RWPE2 (cell line): Measurements from ENCODE around the gene LEMD3.

Experiments
- ATAC-seq: fragments of 200-7000 bp; cut with Tn5 transposase; 3 replicates; pipeline ENCODE4 v1.9.1; 2021; ENCODE audit warnings: low read depth
- DNase-seq: peaks from one replicate; pipeline ENCODE4 v3.0.0-alpha.2; 2020; ENCODE audit warnings: low spot score
- H3K27ac ChIP-seq: fragments of 450-650 bp; 2 replicates; pipeline ENCODE4 v1.5.1; 2017; ENCODE audit warnings: mild to moderate bottlenecking; ENCODE audit not compliant: poor library complexity, severe bottlenecking
- H3K27me3 ChIP-seq: fragments of 250-450 bp; sonication (Bioruptor Pico); 2 replicates; pipeline ENCODE4 v1.5.1; 2021; ENCODE audit warnings: mild to moderate bottlenecking, moderate library complexity; ENCODE audit not compliant: insufficient read depth, poor library complexity, severe bottlenecking
- H3K36me3 ChIP-seq: fragments of 250-450 bp; sonication (Bioruptor Pico); 2 replicates; pipeline ENCODE4 v1.5.1; 2020; ENCODE audit warnings: low read depth, mild to moderate bottlenecking, moderate library complexity
- H3K4me1 ChIP-seq: fragments of 250-450 bp; sonication (Bioruptor Pico); 2 replicates; pipeline ENCODE4 v1.5.1; 2021; ENCODE audit warnings: mild to moderate bottlenecking, moderate library complexity; ENCODE audit not compliant: insufficient read depth, poor library complexity, severe bottlenecking
- H3K4me3 ChIP-seq: fragments of 250-450 bp; sonication (Bioruptor Pico); 2 replicates; pipeline ENCODE4 v1.5.1; 2021; ENCODE audit warnings: mild to moderate bottlenecking, moderate library complexity; ENCODE audit not compliant: severe bottlenecking
- H3K9me3 ChIP-seq: fragments of 250-450 bp; sonication (Bioruptor Pico); 2 replicates; pipeline ENCODE4 v1.5.1; 2021; ENCODE audit warnings: mild to moderate bottlenecking, moderate library complexity; ENCODE audit not compliant: severe bottlenecking
- TF ChIP-seq, protein P1 (sequence below): fragments of 450-650 bp; IDR thresholded peaks from one replicate; pipeline ENCODE4 v1.5.1; 2017; ENCODE audit warnings: mild to moderate bottlenecking, moderate library complexity; ENCODE audit not compliant: poor library complexity, severe bottlenecking

LEMD3 gene

DNA sequence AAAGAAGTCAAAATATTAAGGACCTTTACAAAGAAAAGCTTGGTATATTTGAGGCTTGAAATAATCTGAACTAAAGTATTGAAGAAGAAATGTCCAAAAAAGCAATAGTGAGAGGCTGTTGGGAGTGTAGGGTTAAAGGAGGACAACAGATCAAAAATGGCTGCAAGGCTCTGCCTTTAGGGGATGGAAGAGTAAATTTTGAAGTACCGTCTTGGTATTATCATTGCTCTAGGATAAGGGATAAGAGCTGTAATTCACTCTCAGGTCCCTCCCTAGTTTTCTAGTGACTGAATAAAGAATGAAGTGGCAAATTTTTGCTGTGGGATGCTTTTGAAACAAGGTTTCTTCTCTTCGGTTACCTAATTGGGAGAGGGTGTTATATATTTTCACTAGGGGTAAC, 38.7 kb downstream of the LEMD3 start:
- H3K4me1 ChIP-seq: peaks cover 9% of the 10 kb centered on the region
- DNase-seq: no peak
- peaks cover 9% of the 10 kb centered on the region for H3K36me3 ChIP-seq
- H3K27ac ChIP-seq: no peak overlapping the region
- H3K9me3 ChIP-seq: no peaks in the 10 kb centered on the region
- TF ChIP-seq, protein P1, sequence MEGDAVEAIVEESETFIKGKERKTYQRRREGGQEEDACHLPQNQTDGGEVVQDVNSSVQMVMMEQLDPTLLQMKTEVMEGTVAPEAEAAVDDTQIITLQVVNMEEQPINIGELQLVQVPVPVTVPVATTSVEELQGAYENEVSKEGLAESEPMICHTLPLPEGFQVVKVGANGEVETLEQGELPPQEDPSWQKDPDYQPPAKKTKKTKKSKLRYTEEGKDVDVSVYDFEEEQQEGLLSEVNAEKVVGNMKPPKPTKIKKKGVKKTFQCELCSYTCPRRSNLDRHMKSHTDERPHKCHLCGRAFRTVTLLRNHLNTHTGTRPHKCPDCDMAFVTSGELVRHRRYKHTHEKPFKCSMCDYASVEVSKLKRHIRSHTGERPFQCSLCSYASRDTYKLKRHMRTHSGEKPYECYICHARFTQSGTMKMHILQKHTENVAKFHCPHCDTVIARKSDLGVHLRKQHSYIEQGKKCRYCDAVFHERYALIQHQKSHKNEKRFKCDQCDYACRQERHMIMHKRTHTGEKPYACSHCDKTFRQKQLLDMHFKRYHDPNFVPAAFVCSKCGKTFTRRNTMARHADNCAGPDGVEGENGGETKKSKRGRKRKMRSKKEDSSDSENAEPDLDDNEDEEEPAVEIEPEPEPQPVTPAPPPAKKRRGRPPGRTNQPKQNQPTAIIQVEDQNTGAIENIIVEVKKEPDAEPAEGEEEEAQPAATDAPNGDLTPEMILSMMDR: no peak
- no peak overlapping the region for H3K4me3 ChIP-seq
- H3K27me3 ChIP-seq: no peaks in the 10 kb centered on the region
- no peak for ATAC-seq

DNA sequence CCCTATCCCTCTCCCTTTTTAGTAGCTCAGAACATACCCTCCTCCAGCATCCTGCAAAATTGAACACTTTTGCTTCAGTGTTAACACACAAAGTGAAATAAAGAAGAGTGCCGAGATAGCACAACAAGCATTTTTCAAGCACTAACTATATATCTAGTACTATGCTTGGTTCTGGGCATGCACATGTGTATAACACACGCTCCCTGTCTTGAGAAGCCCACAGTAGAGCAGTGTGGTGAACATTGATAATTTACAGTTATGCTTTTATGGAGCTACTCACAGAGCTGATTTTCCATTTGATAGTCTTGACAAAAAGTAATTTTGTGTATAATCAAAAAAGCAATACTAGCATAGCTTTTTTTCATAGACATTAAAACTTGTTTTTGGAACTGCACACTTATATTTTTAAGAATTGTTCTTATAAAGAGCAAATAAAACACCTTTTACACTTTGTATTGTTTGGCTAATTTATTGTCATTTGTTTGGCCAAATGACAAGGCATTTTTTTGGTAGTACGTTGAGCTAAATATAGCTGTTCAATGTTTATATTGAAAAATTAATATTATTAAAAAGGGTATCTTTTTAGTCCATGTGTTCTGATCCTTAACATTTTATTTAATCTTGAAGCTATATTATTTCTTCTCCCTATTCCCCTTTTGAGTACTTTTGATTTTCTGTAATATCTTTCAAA, 39.7 kb downstream of the LEMD3 start:
- TF ChIP-seq, protein P1: no peak
- DNase-seq (no peak), ATAC-seq (no peak)
- no peak overlapping the region for H3K4me3 ChIP-seq
- H3K36me3 ChIP-seq: peaks cover 9% of the 10 kb centered on the region
- no peak overlapping the region for H3K27ac ChIP-seq
- H3K4me1 ChIP-seq: peaks cover 9% of the 10 kb centered on the region
- H3K27me3 ChIP-seq: no peaks in the 10 kb centered on the region
- H3K9me3 ChIP-seq: no peaks in the 10 kb centered on the region

DNA sequence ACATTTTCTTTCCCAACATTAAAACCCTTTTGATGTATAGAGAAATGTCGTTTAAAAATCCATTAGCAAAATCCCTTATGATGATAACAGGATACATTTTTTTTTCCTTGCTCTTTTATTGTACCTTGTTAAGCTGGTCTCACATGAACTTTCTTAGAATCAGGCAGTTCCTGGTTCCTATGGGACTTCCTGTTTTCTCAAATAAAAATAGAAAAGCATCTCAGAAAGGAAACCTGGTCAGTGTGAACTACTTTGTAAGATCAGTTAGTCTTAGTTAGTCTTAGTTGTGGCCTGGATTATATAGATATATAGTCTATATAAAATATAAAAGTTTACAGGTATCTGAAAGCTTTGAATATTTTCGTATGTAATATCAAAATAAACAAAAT, 40.3 kb downstream of the LEMD3 start:
- Histone ChIP-seq H3K36me3 (peaks cover 9% of the 10 kb centered on the region), H3K27ac (no peak overlapping the region), H3K27me3 (no peaks in the 10 kb centered on the region), H3K4me3 (no peak overlapping the region), H3K4me1 (peaks cover 9% of the 10 kb centered on the region), H3K9me3 (no peaks in the 10 kb centered on the region)
- DNase-seq (no peak), ATAC-seq (no peak)
- TF ChIP-seq, protein P1: no peak

DNA sequence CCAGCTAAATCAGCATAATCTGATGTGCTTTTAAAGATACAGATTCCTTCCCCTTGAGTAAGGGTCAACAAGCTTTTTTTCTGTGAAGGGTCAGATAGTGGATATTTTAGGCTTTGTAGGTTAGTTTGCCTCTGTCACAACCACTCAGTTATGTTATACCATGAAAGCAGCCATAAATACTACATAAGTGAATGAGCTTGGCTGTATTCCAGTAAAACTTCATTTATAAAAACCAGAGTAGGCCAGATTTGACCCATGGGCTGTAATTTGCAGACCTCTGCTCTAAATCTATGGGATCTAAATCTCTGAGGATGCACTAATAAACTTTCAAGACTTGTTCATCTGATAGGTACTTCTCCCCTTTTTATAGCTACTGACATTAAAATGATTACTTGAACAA, 47.7 kb downstream of the LEMD3 start:
- no peak overlapping the region for H3K27ac ChIP-seq
- DNase-seq: no peak
- TF ChIP-seq, protein P1: no peak
- H3K4me1 ChIP-seq: no peaks in the 10 kb centered on the region
- H3K36me3 ChIP-seq: peaks cover 50% of the 10 kb centered on the region
- H3K27me3 ChIP-seq: no peaks in the 10 kb centered on the region
- no peak overlapping the region for H3K4me3 ChIP-seq
- peaks cover 8% of the 10 kb centered on the region for H3K9me3 ChIP-seq
- ATAC-seq: no peak

DNA sequence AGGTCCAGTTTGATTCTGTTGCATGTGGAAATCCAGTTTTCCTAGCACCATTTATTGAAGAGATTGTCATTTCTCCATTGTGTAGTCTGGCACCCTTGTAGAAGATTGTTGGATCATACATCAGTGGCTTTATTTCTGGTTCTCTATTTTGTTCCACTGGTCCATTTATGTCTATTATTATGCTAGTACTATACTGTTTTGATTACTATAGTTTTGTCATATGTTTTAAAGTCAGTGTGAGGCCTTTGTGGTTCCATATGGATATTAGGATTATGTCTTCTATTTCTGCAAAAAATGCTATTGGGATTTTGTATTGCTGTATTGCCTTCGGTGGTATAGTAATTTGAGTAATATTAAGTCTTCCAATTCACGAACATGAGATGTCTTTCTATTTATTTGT, 51.4 kb downstream of the LEMD3 start:
- Histone ChIP-seq H3K27ac (no peak overlapping the region), H3K27me3 (no peaks in the 10 kb centered on the region), H3K9me3 (peaks cover 9% of the 10 kb centered on the region), H3K4me3 (no peak overlapping the region), H3K36me3 (peaks cover 59% of the 10 kb centered on the region), H3K4me1 (no peaks in the 10 kb centered on the region)
- TF ChIP-seq, protein P1: no peak
- DNase-seq (no peak), ATAC-seq (no peak)
